HCT116 (cell line): ENCODE measurements around the gene STUM. TPM values are rescaled to one million over a fixed set of nuclear protein-coding genes. Genes with fewer than 3 reads are reported as not detected.

Experiments
- ATAC-seq: fragments of 200-7000 bp; cut with Tn5 transposase; 2 replicates; pipeline ENCODE4 v1.9.1; 2020; ENCODE audit warnings: mild to moderate bottlenecking, moderate library complexity
- BruUV-seq: library from RNA; stranded (reverse); fragments of 400-500 nt; replicated peaks from 2 replicates; lab custom pipeline; 2021; lab: Mats Ljungman, UMichigan
- CTCF ChIA-PET: fragments of 300-600 bp; sonication (Branson Sonifier 250); formaldehyde crosslinking; loops from one replicate; lab custom pipeline; 2021; ENCODE audit warnings: antibody characterized with exemption; lab: Charles Lee
- POLR2A ChIA-PET: fragments of 300-600, 350-600 bp; sonication (Branson Sonifier 250); formaldehyde crosslinking; loops from one replicate; lab custom pipeline; 2021; ENCODE audit warnings: antibody characterized with exemption; lab: Charles Lee
- RAD21 ChIA-PET, 2 experiments: fragments of 300-600 bp; sonication (Branson Sonifier 250); formaldehyde crosslinking; loops; one replicate each; lab custom pipeline; 2023; ENCODE audit warnings: low total read pairs in 2 of 2; ENCODE audit not compliant: uncharacterized antibody in 2 of 2, unreplicated experiment in 2 of 2, low non-redundant PET in 1 of 2; lab: Charles Lee
- DNase-seq: peaks from one replicate; pipeline ENCODE4 v3.0.0-alpha.2; 2010; ENCODE audit warnings: low read depth, low spot score
- H2AFZ ChIP-seq: fragments of 200-600 bp; shearing (Covaris generic), sonication (generic); 2 replicates; pipeline ENCODE4 v1.6.1; 2017; ENCODE audit warnings: low read depth, mixed run types, mixed read lengths, antibody characterized with exemption, low read length; ENCODE audit not compliant: poor library complexity, severe bottlenecking
- H3K27ac ChIP-seq: 2 replicates; pipeline ENCODE4 v1.5.1; 2012; ENCODE audit warnings: low read depth, low read length
- H3K27me3 ChIP-seq: fragments of 200-600 bp; sonication (generic); 2 replicates; pipeline ENCODE4 v1.6.1; 2016; ENCODE audit warnings: mixed run types, low read length, mixed read lengths; ENCODE audit not compliant: insufficient read depth
- H3K36me3 ChIP-seq, 2 experiments: fragments of 200-500 bp in 1 of 2; fragments of 200-600 bp in 1 of 2; sonication (Bioruptor generic) in 1 of 2; sonication (generic) in 1 of 2; 2 replicates each; pipeline versions ENCODE4 v1.5.1 to v1.6.1; 2014 to 2016; ENCODE audit warnings: low read length in 2 of 2, inconsistent platforms in 1 of 2, mixed read lengths in 1 of 2, mixed run types in 1 of 2; ENCODE audit not compliant: insufficient read depth in 2 of 2, control insufficient read depth in 1 of 2
- H3K4me1 ChIP-seq, 2 experiments: fragments of 200-600 bp in 1 of 2; sonication (generic) in 1 of 2; 2 replicates each; pipeline versions ENCODE4 v1.5.1 to v1.6.1; 2012 to 2017; ENCODE audit warnings: low read length in 2 of 2, inconsistent platforms in 1 of 2, mild to moderate bottlenecking in 1 of 2, mixed read lengths in 1 of 2, mixed run types in 1 of 2, moderate library complexity in 1 of 2; ENCODE audit not compliant: insufficient read depth in 2 of 2, control insufficient read depth in 1 of 2
- H3K4me2 ChIP-seq: fragments of 200-600 bp; sonication (generic); 2 replicates; pipeline ENCODE4 v1.6.1; 2017; ENCODE audit warnings: mixed run types, low read length, mixed read lengths
- H3K4me3 ChIP-seq, 2 experiments: fragments of 200-600 bp in 1 of 2; sonication (generic) in 1 of 2; replicated peaks in 1 of 2; 2 replicates each; pipeline ENCODE4 v1.5.1; 2011 to 2016; ENCODE audit warnings: low read length in 2 of 2, control low read depth in 1 of 2, low read depth in 1 of 2, mild to moderate bottlenecking in 1 of 2, mixed read lengths in 1 of 2, mixed run types in 1 of 2
- H3K79me2 ChIP-seq: fragments of 200-600 bp; sonication (generic); 2 replicates; pipeline ENCODE4 v1.6.1; 2017; ENCODE audit warnings: mild to moderate bottlenecking, mixed run types, low read length, moderate library complexity, mixed read lengths; ENCODE audit not compliant: insufficient read depth
- H3K9ac ChIP-seq: fragments of 200-600 bp; sonication (generic); 2 replicates; pipeline ENCODE4 v1.6.1; 2016; ENCODE audit warnings: low read length, mixed read lengths
- H3K9me2 ChIP-seq: fragments of 200-600 bp; sonication (generic), shearing (Covaris generic); 2 replicates; pipeline ENCODE4 v1.6.1; 2017; ENCODE audit warnings: mixed run types, mild to moderate bottlenecking, moderate library complexity; ENCODE audit not compliant: insufficient read depth
- H3K9me3 ChIP-seq, 2 experiments: fragments of 200-500 bp in 1 of 2; fragments of 200-600 bp in 1 of 2; sonication (Bioruptor generic) in 1 of 2; sonication (generic) in 1 of 2; 2 replicates each; pipeline ENCODE4 v1.6.1; 2014 to 2017; ENCODE audit warnings: low read length in 2 of 2, mixed read lengths in 2 of 2, inconsistent platforms in 1 of 2, low read depth in 1 of 2, mild to moderate bottlenecking in 1 of 2, mixed run types in 1 of 2, moderate library complexity in 1 of 2; ENCODE audit not compliant: control insufficient read depth in 1 of 2, insufficient read depth in 1 of 2
- H4K20me1 ChIP-seq: fragments of 200-600 bp; sonication (generic), shearing (Covaris generic); 2 replicates; pipeline ENCODE4 v1.6.1; 2017; ENCODE audit warnings: mixed run types, mild to moderate bottlenecking, moderate library complexity; ENCODE audit not compliant: insufficient read depth
- CBX3 ChIP-seq: IDR thresholded peaks from 2 replicates; pipeline ENCODE4 v1.6.1; 2012; ENCODE audit warnings: low read depth
- CEBPB ChIP-seq: IDR thresholded peaks from 2 replicates; pipeline ENCODE4 v1.6.1; 2012; ENCODE audit warnings: low read depth
- EGR1 ChIP-seq: IDR thresholded peaks from 2 replicates; pipeline ENCODE4 v1.6.1; 2012; ENCODE audit warnings: low read depth
- ELF1 ChIP-seq: IDR thresholded peaks from 2 replicates; pipeline ENCODE4 v1.6.1; 2012; ENCODE audit warnings: low read depth, borderline replicate concordance
- EZH2 ChIP-seq: fragments of 200-600 bp; sonication (generic); IDR thresholded peaks from 2 replicates; pipeline ENCODE4 v1.6.1; 2017; ENCODE audit warnings: antibody characterized with exemption, mixed run types
- EZH2phosphoT487 ChIP-seq: fragments of 200-600 bp; IDR thresholded peaks from 2 replicates; pipeline ENCODE4 v1.6.1; 2018; ENCODE audit warnings: antibody characterized with exemption, borderline replicate concordance
- FOSL1 ChIP-seq: IDR thresholded peaks from 2 replicates; pipeline ENCODE4 v1.6.1; 2012; ENCODE audit warnings: low read depth
- JUND ChIP-seq: IDR thresholded peaks from 2 replicates; pipeline ENCODE4 v1.6.1; 2012
- MAX ChIP-seq: IDR thresholded peaks from 2 replicates; pipeline ENCODE4 v1.6.1; 2012
- RAD21 ChIP-seq: IDR thresholded peaks from 2 replicates; pipeline ENCODE4 v1.6.1; 2012; ENCODE audit warnings: low read depth, mild to moderate bottlenecking
- SRF ChIP-seq: IDR thresholded peaks from 2 replicates; pipeline ENCODE4 v1.6.1; 2012; ENCODE audit warnings: low read depth
- TCF7L2 ChIP-seq: IDR thresholded peaks from 2 replicates; pipeline ENCODE4 v1.7.0; 2011; ENCODE audit warnings: borderline replicate concordance, inconsistent platforms; ENCODE audit not compliant: insufficient read depth, insufficient read length; ENCODE audit errors: extremely low read depth
- YY1 ChIP-seq: IDR thresholded peaks from 2 replicates; pipeline ENCODE4 v1.6.1; 2011; ENCODE audit warnings: low read length, low read depth, moderate library complexity, mild to moderate bottlenecking; ENCODE audit not compliant: insufficient replicate concordance; ENCODE audit errors: extremely low read depth
- ZFX ChIP-seq: fragments of 450-650 bp; IDR thresholded peaks from 2 replicates; pipeline ENCODE4 v1.6.1; 2017
- ZNF274 ChIP-seq: fragments of 200-500 bp; sonication (Bioruptor generic); IDR thresholded peaks from 2 replicates; pipeline ENCODE4 v1.6.1; 2014; ENCODE audit warnings: mild to moderate bottlenecking, low read depth, low read length, inconsistent platforms
- intact Hi-C: fragments of 100-400 bp; cut with micrococcal nuclease; formaldehyde crosslinking; loops from 2 replicates; pipeline ENCODE4 v1.10.0; 2022
- total RNA-seq: library from RNA; stranded (reverse); gene quantifications from one replicate; pipeline ENCODE4 v1.2.1, GENCODE V29; 2021; ENCODE audit not compliant: unreplicated experiment
- TF ChIP-seq, protein P1 (sequence below): IDR thresholded peaks from 2 replicates; pipeline ENCODE4 v1.6.1; 2012
- TF ChIP-seq, protein P2 (sequence below), 3 experiments: fragments of 200-600 bp in 1 of 3; sonication (generic) in 1 of 3; IDR thresholded peaks in 2 of 3; conservative IDR thresholded peaks in 1 of 3; 2 replicates each; pipeline ENCODE4 v1.5.1; 2012 to 2017; ENCODE audit warnings: low read depth in 2 of 3, low read length in 2 of 3, antibody characterized with exemption in 1 of 3, borderline replicate concordance in 1 of 3, control low read depth in 1 of 3, mild to moderate bottlenecking in 1 of 3, mixed read lengths in 1 of 3, mixed run types in 1 of 3, moderate library complexity in 1 of 3; ENCODE audit not compliant: insufficient read depth in 1 of 3

The STUM gene
- total RNA-seq, 1 experiment from 2014 or later = not detected

DNA sequence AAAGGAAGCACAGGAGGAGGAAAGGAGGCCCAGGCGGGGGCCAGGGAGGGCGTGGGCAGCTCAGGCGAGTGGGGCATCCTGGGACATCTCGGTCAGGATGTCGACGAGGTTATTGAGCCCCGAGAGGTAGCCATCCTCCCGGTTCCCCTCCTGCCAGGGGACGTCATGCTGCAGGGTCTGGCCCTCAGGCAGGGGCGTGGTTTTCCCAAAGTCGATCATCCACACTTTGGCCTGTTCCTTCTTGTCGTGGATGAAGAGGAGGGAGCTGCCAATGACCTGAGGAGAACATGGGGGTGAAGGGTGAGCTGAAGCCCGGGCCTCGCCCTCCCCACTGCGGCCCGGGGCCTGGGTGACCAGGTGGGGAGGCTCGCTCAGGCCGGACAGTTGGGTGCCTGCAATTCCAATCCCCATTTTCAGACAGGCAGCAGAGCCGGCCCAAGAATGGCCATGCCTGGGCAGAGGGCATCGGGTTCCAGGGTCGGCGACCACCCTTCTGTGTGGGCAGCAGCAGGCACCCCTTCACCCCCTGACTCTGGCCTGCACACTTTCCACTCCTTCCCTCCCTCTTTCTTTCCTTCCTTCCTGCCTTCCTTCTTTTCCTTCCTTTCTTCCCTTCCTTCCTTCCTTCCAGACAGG lies 86.2 kb downstream of the STUM start:
- Histone ChIP-seq H3K9me3 (no peaks in the 10 kb centered on the region), H3K4me2 (peak overlapping the region; percentile 32; the same call in 1 of the 2 replicates), H3K4me3 (no peak overlapping the region), H3K9ac (no peak overlapping the region), H3K27ac (no peak overlapping the region), H3K9me2 (no peaks in the 10 kb centered on the region), H4K20me1 (no peaks in the 10 kb centered on the region), H3K79me2 (no peaks in the 10 kb centered on the region), H3K36me3 (no peaks in the 10 kb centered on the region), H3K4me1 (peaks cover 7 to 18% of the 10 kb centered on the region in 2 experiments; a peak in 3 of 4 replicates), H3K27me3 (0 out of 2 replicates have a peak, but pooled peaks cover 3% of the 10 kb centered on the region), H2AFZ (no peak overlapping the region)
- RAD21 ChIA-PET = interaction anchor here (0.8 to 2.0 kb wide), 2 partner anchors 193 to 195 kb away, joined by 3 to 4 read pairs; no protein-coding TSS in a partner anchor
- intact Hi-C loops = loop anchor here (1.0 to 10.0 kb wide), 3 partner anchors 194 to 802 kb away; no protein-coding TSS in a partner anchor
- no peak for DNase-seq
- ATAC-seq = no peak; the same call in 1 of the 2 replicates
- POLR2A ChIA-PET = no interaction called here
- CTCF ChIA-PET = interaction anchor here (1.6 to 3.0 kb wide), 3 partner anchors 8 to 194 kb away, joined by 3 to 17 read pairs (median 6); no protein-coding TSS in a partner anchor
- TF ChIP-seq, protein P1, sequence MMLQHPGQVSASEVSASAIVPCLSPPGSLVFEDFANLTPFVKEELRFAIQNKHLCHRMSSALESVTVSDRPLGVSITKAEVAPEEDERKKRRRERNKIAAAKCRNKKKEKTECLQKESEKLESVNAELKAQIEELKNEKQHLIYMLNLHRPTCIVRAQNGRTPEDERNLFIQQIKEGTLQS = no peak
- TF ChIP-seq ZFX (no peak), SRF (no peak), YY1 (no peak), FOSL1 (no peak), EZH2phosphoT487 (no peak), JUND (no peak), EZH2 (no peak), ZNF274 (no peak), TCF7L2 (no peak), CBX3 (no peak), RAD21 (no peak), ELF1 (no peak), EGR1 (no peak), MAX (no peak), CEBPB (no peak)
- TF ChIP-seq, protein P2, sequence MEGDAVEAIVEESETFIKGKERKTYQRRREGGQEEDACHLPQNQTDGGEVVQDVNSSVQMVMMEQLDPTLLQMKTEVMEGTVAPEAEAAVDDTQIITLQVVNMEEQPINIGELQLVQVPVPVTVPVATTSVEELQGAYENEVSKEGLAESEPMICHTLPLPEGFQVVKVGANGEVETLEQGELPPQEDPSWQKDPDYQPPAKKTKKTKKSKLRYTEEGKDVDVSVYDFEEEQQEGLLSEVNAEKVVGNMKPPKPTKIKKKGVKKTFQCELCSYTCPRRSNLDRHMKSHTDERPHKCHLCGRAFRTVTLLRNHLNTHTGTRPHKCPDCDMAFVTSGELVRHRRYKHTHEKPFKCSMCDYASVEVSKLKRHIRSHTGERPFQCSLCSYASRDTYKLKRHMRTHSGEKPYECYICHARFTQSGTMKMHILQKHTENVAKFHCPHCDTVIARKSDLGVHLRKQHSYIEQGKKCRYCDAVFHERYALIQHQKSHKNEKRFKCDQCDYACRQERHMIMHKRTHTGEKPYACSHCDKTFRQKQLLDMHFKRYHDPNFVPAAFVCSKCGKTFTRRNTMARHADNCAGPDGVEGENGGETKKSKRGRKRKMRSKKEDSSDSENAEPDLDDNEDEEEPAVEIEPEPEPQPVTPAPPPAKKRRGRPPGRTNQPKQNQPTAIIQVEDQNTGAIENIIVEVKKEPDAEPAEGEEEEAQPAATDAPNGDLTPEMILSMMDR (IDR thresholded peaks at IDR 0.05 in 2 of 3, conservative IDR thresholded peaks at IDR 0.05 in 1 of 3; ENCODE audit: borderline replicate concordance in 1 of 3, insufficient read depth in 1 of 3, low read depth in 2 of 3, low read length in 2 of 3) = no peak
- BruUV-seq = no TSS peak
